SIG-M5 treated with dmso at 0.1 percent for 504 hours (cell line): ENCODE measurements around the gene TMEM182.

Experiments
- DNase-seq: peaks from one replicate; lab custom pipeline; 2025; ENCODE audit not compliant: unreplicated experiment; lab: John Stamatoyannopoulos, UW

Gene TMEM182

GRCh38 chr2:102765061-102765460, 3.2 kb downstream of the TMEM182 start:
- no peak for DNase-seq

GRCh38 chr2:102768253-102768652, 6.4 kb downstream of the TMEM182 start:
- no peak for DNase-seq

- no peak for DNase-seq
Measured at GRCh38 chr2:102768892-102769291, 7.1 kb downstream of the TMEM182 start.

- no peak for DNase-seq
Measured at GRCh38 chr2:102770506-102770905, 8.7 kb downstream of the TMEM182 start.

GRCh38 chr2:102771114-102771513, 9.3 kb downstream of the TMEM182 start:
- DNase-seq = no peak

GRCh38 chr2:102772659-102773058, 10.8 kb downstream of the TMEM182 start:
- no peak for DNase-seq

GRCh38 chr2:102773149-102773705, 11.4 kb downstream of the TMEM182 start:
- DNase-seq = no peak

- DNase-seq = no peak
Measured at GRCh38 chr2:102778260-102778659, 16.4 kb downstream of the TMEM182 start.

GRCh38 chr2:102780467-102780866, 18.6 kb downstream of the TMEM182 start:
- no peak for DNase-seq

- DNase-seq = no peak
Measured at GRCh38 chr2:102782187-102782586, 20.4 kb downstream of the TMEM182 start.

GRCh38 chr2:102782933-102783332, 21.1 kb downstream of the TMEM182 start:
- no peak for DNase-seq

GRCh38 chr2:102783506-102784183, 21.8 kb downstream of the TMEM182 start:
- no peak for DNase-seq

GRCh38 chr2:102784940-102785339, 23.1 kb downstream of the TMEM182 start:
- DNase-seq = no peak

GRCh38 chr2:102788216-102788884, 26.5 kb downstream of the TMEM182 start:
- DNase-seq = no peak

- DNase-seq = peak; percentile 74
Measured at GRCh38 chr2:102788885-102789260, 27.0 kb downstream of the TMEM182 start.

- peak; percentile 54 for DNase-seq
Measured at GRCh38 chr2:102789349-102790090, 27.7 kb downstream of the TMEM182 start.

- DNase-seq = no peak
Measured at GRCh38 chr2:102790091-102790455, 28.2 kb downstream of the TMEM182 start.

- DNase-seq = no peak
Measured at GRCh38 chr2:102792568-102793208, 30.9 kb downstream of the TMEM182 start.

- no peak for DNase-seq
Measured at GRCh38 chr2:102795641-102796040, 33.8 kb downstream of the TMEM182 start.

GRCh38 chr2:102796337-102796736, 34.5 kb downstream of the TMEM182 start:
- DNase-seq = no peak

GRCh38 chr2:102797486-102797885, 35.7 kb downstream of the TMEM182 start:
- DNase-seq = no peak
